GM21723 (cell line): ENCODE data around the gene CACNG4.
"Not testable (repeated sequence)": the region's sequence is repeated elsewhere in the genome, so short reads cannot be mapped to it uniquely, and the experiment has no call there.

Experiments
- ATAC-seq: cut with Tn5 transposase; IDR thresholded peaks from one replicate; pipeline ENCODE4 v1.9.1; 2021; ENCODE audit warnings: mild to moderate bottlenecking, moderate library complexity; ENCODE audit not compliant: unreplicated experiment

The CACNG4 gene

GRCh38 chr17:66960613-66961012 is 3.9 kb upstream of the CACNG4 start:
- ATAC-seq = no peak

- no peak for ATAC-seq
Measured at GRCh38 chr17:66963521-66963908, 992 bp upstream of the CACNG4 start.

- no peak for ATAC-seq
Measured at GRCh38 chr17:66964930-66965800, 658 bp downstream of the CACNG4 start.

- no peak for ATAC-seq
Measured at GRCh38 chr17:66965801-66966262, 1.3 kb downstream of the CACNG4 start.

- ATAC-seq = no peak
Measured at GRCh38 chr17:66966298-66966697, 1.8 kb downstream of the CACNG4 start.

- no peak for ATAC-seq
Measured at GRCh38 chr17:66966704-66967418, 2.4 kb downstream of the CACNG4 start.

- no peak for ATAC-seq
Measured at GRCh38 chr17:66967837-66968543, 3.5 kb downstream of the CACNG4 start.

- ATAC-seq = no peak
Measured at GRCh38 chr17:66968916-66969315, 4.4 kb downstream of the CACNG4 start.

- no peak for ATAC-seq
Measured at GRCh38 chr17:66970140-66970539, 5.6 kb downstream of the CACNG4 start.

GRCh38 chr17:66970797-66971196 is 6.3 kb downstream of the CACNG4 start:
- no peak for ATAC-seq

- no peak for ATAC-seq
Measured at GRCh38 chr17:66971264-66971663, 6.8 kb downstream of the CACNG4 start.

GRCh38 chr17:66971730-66972441 is 7.4 kb downstream of the CACNG4 start:
- no peak for ATAC-seq

- not testable (repeated sequence) for ATAC-seq
Measured at GRCh38 chr17:66972442-66972830, 7.9 kb downstream of the CACNG4 start.

GRCh38 chr17:66975188-66975587 is 10.7 kb downstream of the CACNG4 start:
- no peak for ATAC-seq

GRCh38 chr17:66975614-66976378 is 11.3 kb downstream of the CACNG4 start:
- ATAC-seq = no peak

- ATAC-seq = no peak
Measured at GRCh38 chr17:66976379-66976663, 11.8 kb downstream of the CACNG4 start.

GRCh38 chr17:66976781-66977201 is 12.3 kb downstream of the CACNG4 start:
- ATAC-seq = no peak

- ATAC-seq = no peak
Measured at GRCh38 chr17:66978514-66979061, 14.1 kb downstream of the CACNG4 start.

- ATAC-seq = no peak
Measured at GRCh38 chr17:66980896-66981295, 16.4 kb downstream of the CACNG4 start.

GRCh38 chr17:66981983-66982508 is 17.5 kb downstream of the CACNG4 start:
- no peak for ATAC-seq
